ENCODE measurements around the gene CDK5R2. TPM values are rescaled to one million over a fixed set of nuclear protein-coding genes. Genes with fewer than 3 reads are reported as not detected.

CDK5R2 gene
- total RNA-seq, result not detected
- polyA plus RNA-seq, result not detected
- long read RNA-seq, donor 1, result 0 reads
- long read RNA-seq, donor 2, partial matches to known transcripts, result 0 of 3 reads
- long read RNA-seq, donor 2, other reads (novel, unspliced or antisense), result 0 of 3 reads

DNA sequence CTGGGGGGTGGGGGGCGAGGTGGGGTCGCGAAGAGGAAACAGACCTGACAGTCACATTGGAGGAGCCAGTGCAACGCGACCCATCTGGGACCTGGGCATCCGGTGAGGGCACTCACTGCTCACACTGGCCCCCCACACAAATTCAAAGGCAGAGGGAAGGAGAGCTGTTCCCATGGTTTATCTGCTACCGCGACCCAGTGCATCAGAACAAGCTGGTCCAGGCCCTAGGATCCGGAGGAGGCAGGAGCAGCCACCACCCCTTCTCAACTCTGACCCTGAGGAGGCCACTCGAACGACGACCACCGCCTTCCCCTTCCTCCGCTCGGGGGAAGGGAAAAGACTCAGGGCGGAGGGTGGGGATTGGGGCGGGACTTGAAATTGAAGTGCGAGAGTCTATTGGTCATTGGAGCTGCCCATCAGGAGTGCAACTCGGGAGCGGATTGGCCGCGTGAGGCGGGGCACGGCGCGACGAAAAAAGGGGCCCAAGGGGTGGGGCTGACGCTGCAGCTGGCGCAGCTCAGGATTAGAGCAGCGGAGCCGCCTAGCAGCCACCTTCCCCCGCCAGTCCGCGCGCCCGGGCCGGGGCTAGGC is at the start of gene CDK5R2:
Gene CDK5R2, plus strand, starts transcription at position 526 of the 591 bp plus-strand sequence. CDS start 155 bp downstream, outside the sequence.
- Histone ChIP-seq H3K36me3 (no peaks in the 10 kb centered on the region), H3K9me3 (peaks cover 0 to 4% (median 0%) of the 10 kb centered on the region in 8 donors), H3K4me3 (peak within 1 kb of the TSS; percentile 25 to 72 (median 42)), H3K27me3 (replicated peaks in 1 of 7) (peaks cover 0 to 97% (median 57%) of the 10 kb centered on the region in 7 donors), H3K27ac (no peak within 1 kb of the TSS), H3K4me1 (peaks cover 3 to 43% (median 27%) of the 10 kb centered on the region in 6 donors)
- peak; percentile 86 for DNase-seq
- intact Hi-C loops (cut with DNase I; ENCODE audit: low total_unique reads), result no loop called here
- TF ChIP-seq, protein P1, sequence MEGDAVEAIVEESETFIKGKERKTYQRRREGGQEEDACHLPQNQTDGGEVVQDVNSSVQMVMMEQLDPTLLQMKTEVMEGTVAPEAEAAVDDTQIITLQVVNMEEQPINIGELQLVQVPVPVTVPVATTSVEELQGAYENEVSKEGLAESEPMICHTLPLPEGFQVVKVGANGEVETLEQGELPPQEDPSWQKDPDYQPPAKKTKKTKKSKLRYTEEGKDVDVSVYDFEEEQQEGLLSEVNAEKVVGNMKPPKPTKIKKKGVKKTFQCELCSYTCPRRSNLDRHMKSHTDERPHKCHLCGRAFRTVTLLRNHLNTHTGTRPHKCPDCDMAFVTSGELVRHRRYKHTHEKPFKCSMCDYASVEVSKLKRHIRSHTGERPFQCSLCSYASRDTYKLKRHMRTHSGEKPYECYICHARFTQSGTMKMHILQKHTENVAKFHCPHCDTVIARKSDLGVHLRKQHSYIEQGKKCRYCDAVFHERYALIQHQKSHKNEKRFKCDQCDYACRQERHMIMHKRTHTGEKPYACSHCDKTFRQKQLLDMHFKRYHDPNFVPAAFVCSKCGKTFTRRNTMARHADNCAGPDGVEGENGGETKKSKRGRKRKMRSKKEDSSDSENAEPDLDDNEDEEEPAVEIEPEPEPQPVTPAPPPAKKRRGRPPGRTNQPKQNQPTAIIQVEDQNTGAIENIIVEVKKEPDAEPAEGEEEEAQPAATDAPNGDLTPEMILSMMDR (IDR thresholded peaks at IDR 0.05 in 8 of 11, conservative IDR thresholded peaks at IDR 0.05 in 3 of 11), result no peak
- peak in 1 of 3 donors; percentile 24 for TF ChIP-seq POLR2AphosphoS5 (IDR thresholded peaks at IDR 0.05)
- WGBS, 5 donors, result 1 to 2% (median 2%) methylated on average over 28 to 37 of the region's 37 CpGs

DNA sequence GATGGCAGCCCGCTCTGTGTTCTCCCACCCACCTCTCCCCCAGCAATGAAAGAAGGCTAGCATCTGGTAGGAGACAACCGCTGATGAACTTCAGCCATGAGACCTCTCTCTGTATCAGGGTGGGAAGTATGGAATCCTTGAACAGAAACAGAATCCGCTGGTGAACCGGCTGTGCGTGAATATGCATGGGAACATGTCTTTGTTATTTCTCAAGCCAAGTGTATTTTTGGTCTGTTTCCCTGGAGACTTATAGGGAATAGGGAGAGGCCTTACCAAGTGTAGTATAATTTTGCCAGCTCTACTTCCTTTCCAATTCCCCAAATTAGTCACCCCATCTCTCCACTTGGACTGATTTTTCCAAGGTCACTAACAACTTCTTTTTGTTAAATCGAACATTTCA is 48.7 kb upstream of the CDK5R2 start:
- H3K36me3 ChIP-seq, result no peaks in the 10 kb centered on the region
- DNase-seq, result no peak
- no peaks in the 10 kb centered on the region for H3K9me3 ChIP-seq
- H3K27me3 ChIP-seq (replicated peaks in 1 of 7), result peaks cover 0 to 26% (median 0%) of the 10 kb centered on the region in 7 donors
- no peak overlapping the region for H3K4me3 ChIP-seq
- no peak overlapping the region for H3K27ac ChIP-seq
- intact Hi-C loops (cut with DNase I; ENCODE audit: low total_unique reads), result no loop called here
- WGBS, 5 donors, result 91 to 99% (median 95%) methylated on average over 6 of the region's 6 CpGs
- TF ChIP-seq POLR2A (IDR thresholded peaks at IDR 0.05), result no peak
- peaks cover 6 to 16% (median 11%) of the 10 kb centered on the region in 6 donors for H3K4me1 ChIP-seq

DNA sequence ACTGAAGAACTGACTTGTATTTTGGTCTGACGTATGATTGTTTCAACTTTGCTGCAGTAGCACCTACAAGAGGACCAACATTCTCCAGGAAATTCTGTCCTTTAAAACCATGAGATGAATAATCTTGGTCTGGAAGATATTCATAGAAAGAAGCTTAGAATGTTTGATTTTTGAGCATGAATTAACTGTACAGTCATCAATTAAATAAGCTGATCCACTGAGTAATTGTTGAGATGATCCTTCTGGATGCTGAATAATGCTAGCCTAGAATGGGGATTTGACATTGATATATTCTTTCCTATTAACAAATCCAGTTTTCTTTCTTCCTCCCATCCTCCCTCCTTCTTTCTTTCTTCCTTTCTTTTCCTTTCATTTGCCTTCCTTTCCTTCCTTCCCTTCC is 39.0 kb upstream of the CDK5R2 start:
- TF ChIP-seq, protein P1 (IDR thresholded peaks at IDR 0.05 in 8 of 11, conservative IDR thresholded peaks at IDR 0.05 in 3 of 11), result no peak
- no peak for TF ChIP-seq POLR2A (IDR thresholded peaks at IDR 0.05)
- TF ChIP-seq POLR2AphosphoS5 (IDR thresholded peaks at IDR 0.05), result no peak
- intact Hi-C loops (cut with DNase I; ENCODE audit: low total_unique reads), result no loop called here
- peaks cover 0 to 44% (median 0%) of the 10 kb centered on the region in 7 donors for H3K27me3 ChIP-seq (replicated peaks in 1 of 7)
- no peak for DNase-seq
- H3K27ac ChIP-seq, result no peak overlapping the region
- H3K4me3 ChIP-seq, result no peak overlapping the region
- H3K9me3 ChIP-seq, result peaks cover 0 to 23% (median 11%) of the 10 kb centered on the region in 8 donors
- WGBS, 5 donors, result 86 to 96% (median 95%) methylated on average over 1 of the region's 1 CpG
- H3K36me3 ChIP-seq, result no peaks in the 10 kb centered on the region
- H3K4me1 ChIP-seq, result no peaks in the 10 kb centered on the region

DNA sequence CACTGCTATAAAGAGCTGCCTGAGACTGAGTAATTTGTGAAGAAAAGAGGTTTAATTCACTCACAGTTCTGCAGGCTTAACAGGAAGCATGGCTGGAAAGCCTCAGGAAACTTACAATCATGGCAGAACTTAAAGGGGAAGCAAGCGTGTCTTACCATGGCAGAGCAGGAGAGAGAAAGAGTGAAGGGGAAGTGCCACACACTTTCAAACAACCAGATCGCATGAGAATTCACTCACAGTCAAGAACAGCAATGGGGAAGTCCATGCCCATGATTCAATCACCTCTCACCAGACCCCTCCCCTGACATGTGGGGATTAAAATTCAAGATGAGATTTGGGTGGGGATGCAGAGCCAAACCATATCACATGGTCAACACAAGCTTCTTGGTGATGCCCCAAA is 34.7 kb upstream of the CDK5R2 start:
- WGBS, 5 donors, result 46 to 65% (median 60%) methylated on average over 2 of the region's 2 CpGs
- Histone ChIP-seq H3K9me3 (peaks cover 0 to 23% (median 11%) of the 10 kb centered on the region in 8 donors), H3K4me1 (no peaks in the 10 kb centered on the region), H3K27ac (no peak overlapping the region), H3K36me3 (no peaks in the 10 kb centered on the region), H3K4me3 (no peak overlapping the region), H3K27me3 (replicated peaks in 1 of 7) (peaks cover 0 to 60% (median 0%) of the 10 kb centered on the region in 7 donors)
- no peak for DNase-seq
- TF ChIP-seq, protein P1 (IDR thresholded peaks at IDR 0.05 in 8 of 11, conservative IDR thresholded peaks at IDR 0.05 in 3 of 11), result no peak
- TF ChIP-seq POLR2AphosphoS5 (IDR thresholded peaks at IDR 0.05) (no peak), POLR2A (IDR thresholded peaks at IDR 0.05) (no peak)
- intact Hi-C loops (cut with DNase I; ENCODE audit: low total_unique reads), result no loop called here

Data from spleen (tissue), 13 donors.